ENCODE measurements around the gene UBE2E2.
"Not testable (repeated sequence)": the region's sequence is repeated elsewhere in the genome, so short reads cannot be mapped to it uniquely, and the experiment has no call there.

Gene UBE2E2

DNA sequence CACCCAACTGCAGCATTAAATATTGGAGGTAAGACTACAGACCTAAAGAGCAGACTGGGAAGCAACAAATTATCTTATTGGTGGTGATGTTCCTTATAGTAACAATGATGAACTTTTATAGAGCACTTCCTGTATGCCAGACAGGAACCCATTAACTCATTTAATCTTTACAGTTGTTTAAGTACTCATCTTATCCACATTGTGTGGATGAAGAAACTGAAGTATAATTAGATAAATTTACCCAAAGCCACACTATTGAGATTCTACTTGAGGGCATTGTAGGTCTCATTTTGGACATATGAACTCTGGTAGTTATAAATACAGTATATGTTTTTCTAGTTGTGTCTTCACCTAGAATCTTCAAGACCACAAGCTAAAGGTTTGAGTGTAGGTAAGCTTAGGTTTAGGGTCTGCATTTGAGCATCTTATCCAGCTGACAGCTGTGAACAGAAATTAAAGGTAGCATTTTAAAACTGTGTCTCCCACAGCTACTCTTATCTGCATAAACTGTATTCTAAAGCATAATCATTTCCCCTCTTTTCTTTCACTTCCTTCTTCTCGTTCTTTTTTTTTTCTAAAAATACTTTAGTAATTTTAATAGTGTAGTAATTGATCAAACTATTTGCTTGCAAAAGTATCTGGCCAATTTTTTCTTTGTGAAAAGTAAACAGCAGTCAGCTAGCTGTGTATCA lies 138.2 kb downstream of the UBE2E2 start:
- no peak for DNase-seq

- no peak for DNase-seq
These were observed 139.2 kb downstream of the UBE2E2 start for GRCh38 chr3:23342343-23342742.

GRCh38 chr3:23343509-23343908 lies 140.4 kb downstream of the UBE2E2 start:
- no peak for DNase-seq

DNA sequence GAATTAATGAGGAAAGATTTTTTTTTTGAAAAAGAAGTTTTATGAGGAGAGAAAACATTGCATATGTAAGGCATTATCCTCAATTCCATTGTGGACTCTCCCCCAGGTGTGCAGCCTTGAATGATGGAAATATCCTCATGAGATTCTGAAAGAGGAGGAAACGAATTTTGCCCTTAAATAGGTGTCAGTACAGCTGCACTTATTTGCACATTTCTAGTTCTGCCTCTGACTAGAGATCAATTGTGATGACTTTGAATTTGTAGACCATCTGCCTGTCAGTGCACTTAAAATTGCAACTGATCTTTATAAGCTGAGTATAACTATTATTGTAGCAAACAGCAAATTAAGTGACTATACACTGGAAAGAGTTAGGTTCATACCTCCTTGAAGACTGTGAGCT lies 141.8 kb downstream of the UBE2E2 start:
- no peak for DNase-seq

GRCh38 chr3:23349444-23349843 lies 146.3 kb downstream of the UBE2E2 start:
- DNase-seq, result not testable (repeated sequence)

DNA sequence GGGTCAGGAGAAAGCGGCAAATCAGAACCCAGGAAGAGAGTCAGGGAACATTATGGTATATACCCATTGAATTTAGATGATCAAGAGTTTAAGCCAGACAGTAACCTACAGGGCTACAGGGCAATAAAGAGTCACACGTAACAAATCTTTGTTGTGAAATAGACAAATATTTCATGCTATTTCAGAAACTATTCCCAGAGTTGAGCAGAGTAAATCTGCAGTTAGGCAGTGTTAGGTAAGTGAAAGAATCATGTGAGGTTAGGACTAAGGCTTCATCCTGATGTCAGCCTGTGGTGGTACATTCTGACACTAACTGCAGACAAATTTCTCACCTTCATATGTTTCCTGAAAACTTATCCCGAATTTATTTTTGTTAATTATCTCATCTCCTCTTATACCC lies 153.0 kb downstream of the UBE2E2 start:
- DNase-seq, result no peak

- no peak for DNase-seq
These were observed 153.8 kb downstream of the UBE2E2 start for GRCh38 chr3:23356923-23357322.

DNA sequence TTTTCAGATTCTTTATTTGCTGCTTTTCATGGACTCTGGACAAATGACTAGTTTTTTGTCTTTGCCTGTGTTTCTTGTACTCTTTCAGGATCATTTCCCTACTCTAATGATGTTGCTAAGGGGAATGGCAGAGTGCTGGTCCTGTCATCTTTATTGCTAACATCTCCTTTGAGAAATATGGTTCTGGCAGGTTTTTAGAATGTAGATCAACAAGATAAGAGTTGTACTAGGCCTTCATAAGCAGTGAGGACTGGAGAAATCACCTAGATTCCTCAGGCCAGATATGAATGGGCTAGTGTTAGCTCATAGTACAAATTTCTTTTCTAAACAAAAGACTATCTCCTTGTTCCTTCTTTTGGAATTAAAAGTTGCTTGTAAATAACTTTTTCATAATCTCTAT lies 156.0 kb downstream of the UBE2E2 start:
- no peak for DNase-seq

DNA sequence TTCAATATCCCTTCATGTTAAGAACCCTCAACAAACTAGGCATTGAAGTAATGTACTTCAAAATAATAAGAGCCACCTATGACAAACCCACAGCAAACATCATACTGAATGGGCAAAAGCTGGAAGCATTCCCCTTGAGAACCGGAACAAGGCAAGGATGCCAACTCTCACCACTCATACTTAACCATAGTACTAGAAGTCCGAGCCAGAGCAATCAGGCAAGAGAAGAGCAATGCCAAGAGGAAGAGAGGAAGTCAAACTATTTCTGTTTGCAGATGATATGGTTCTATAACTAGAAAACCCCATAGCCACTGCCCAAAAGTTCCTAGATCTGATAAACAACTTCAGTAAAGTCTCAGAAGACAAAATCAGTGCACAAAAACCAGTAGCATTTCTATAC lies 161.9 kb downstream of the UBE2E2 start:
- no peak for DNase-seq

DNA sequence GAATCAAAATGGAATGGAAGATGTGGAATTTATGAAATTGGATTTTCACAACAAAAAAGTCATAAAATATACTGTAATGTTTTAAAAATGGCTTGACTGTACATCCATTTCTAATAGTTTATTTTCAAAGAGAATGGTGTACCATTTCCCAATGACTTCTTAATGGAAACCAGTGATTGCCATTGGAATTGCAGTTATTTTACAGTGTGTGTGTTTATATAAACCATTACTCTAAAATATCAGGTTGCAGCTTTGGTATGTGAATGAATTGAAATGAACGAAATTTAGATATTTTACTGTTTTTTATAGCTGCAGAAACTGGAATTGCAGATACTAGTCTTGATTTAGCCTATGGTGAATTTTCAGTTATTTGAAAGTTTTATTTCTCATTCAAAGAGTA lies 165.6 kb downstream of the UBE2E2 start:
- DNase-seq, result no peak

- no peak for DNase-seq
These were observed 169.2 kb downstream of the UBE2E2 start for GRCh38 chr3:23372285-23372684.

- no peak for DNase-seq
These were observed 173.6 kb downstream of the UBE2E2 start for GRCh38 chr3:23376516-23377248.

DNA sequence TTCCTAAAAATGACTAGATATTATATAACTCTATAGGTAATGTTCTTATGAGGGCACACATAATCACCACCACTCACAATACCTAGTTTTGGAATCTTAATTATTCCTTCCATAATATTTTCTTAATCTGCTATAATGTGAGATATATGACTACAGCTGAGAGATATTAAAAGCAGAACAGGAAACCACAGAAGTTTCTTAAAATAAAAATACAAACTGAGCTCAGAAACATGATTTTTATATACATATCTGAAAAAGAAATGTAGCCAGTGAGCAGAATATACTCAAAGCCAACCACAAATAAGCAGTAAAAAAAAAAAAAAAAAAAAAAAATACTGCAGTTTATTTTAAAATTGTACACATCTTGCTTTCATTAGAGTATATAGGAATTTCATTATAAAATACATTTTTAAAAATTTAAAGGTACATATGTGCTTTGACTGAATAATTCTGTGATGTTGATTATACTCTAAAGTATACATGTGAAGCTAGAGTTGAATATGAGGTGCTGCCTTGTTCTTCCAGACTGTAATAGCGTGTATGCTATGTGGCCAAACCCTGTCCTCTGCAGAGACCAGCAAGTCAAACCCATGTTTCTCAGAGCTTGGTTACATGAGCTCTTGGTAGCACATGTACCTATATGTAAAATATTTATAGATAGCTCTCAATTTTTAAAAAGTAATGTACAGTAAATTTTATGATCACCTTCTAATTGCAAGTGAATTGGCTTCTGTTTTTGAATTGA lies 175.0 kb downstream of the UBE2E2 start:
- DNase-seq, result no peak

DNA sequence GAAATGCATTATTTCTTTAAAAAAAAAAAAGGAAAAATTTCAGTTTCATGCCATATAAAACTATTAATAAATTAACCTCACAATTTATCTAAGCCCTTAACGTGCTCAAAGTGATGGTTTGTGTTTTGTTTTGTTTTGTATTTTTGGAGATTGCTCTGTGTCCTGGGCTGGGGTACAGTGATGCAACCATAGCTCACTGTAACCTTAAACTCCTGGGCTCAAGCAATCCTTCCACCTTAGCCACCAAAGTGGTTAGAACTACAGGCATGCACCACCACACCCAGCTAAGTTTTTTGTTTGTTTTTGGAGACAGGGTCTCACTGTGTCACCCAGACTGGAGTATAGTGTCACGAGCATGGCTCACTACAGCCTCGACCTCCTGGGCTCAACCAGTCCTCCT lies 180.7 kb downstream of the UBE2E2 start:
- DNase-seq, result no peak

DNA sequence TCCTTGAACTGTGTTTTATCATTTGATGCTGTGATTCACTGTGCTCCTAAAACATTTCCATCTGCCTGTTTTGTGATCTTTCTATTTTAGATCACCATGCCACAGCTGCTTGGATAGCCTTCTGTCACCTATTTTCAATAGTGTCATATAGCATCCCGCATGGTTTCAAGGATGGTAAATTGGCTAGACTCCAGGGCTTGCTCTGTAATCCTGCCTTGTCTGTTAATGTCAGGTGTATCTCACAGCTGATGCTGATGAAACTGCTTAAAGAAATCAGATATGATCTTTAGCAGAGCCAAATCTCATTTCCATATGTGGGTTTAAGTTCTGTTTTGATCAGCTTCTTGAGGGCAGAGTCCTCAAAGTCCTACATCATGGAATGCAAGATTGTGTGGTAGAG lies 182.2 kb downstream of the UBE2E2 start:
- peak; percentile 81 for DNase-seq

- no peak for DNase-seq
These were observed 184.3 kb downstream of the UBE2E2 start for GRCh38 chr3:23387286-23387918.

DNA sequence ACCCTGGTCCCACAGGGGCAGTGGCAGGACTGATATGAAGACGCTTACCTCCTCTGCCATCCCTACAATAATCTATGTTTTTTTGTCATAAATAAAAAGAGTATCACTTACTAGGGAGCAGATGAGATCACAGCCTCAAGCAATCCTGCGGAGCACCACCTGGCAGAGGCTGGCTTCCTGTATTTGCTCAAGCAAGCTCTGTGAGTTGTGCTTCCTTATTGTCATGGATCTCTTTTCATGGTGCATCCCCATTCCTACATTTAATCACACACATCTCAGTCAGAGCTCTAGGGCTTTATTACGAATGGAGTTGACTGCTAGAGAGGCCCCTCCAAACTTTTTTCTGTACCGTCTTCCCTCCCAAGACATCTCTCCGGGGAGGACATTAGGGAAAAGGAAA lies 186.0 kb downstream of the UBE2E2 start:
- peak; percentile 57 for DNase-seq

DNA sequence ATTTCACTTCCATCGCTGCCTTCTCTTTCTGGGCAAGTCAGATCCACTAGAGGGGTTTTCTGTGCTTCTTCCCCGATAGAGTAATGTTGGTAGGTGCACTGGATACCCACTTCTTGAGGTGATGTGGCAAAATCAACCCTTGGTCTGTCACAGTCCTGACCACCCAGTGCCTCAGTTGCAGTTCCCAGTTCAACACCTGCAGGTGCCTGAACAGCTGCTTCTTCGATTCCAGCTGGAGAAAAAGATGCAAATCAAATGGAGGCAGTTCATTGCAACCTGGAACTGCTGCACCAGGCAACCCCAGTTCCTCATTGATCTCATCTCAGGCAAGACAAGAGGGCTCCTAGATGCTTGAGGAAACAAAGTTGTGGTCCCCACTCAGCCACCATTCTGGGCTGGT lies 186.6 kb downstream of the UBE2E2 start:
- DNase-seq, result no peak

GRCh38 chr3:23390446-23390845 lies 187.3 kb downstream of the UBE2E2 start:
- peak; percentile 1 for DNase-seq

GRCh38 chr3:23390989-23391553 lies 187.9 kb downstream of the UBE2E2 start:
- no peak for DNase-seq

DNA sequence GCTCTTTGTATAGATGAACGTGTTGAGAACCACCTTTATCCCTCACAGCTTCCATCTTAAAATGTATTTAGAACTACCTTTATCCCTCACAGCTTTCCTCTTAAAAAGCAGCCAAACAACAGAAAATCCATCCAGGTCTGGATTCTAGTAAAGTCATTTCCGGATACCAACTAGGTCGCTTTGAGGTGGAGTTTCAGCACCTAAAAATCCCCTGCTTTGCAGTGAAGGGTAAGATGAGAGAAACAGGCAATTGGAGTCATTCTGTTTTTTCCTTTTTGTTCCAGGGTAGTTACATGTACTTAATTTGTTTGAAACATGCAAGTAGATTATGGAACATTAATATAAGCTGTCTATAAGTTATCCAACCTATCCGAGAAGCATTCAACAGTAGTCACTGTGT lies 192.0 kb downstream of the UBE2E2 start:
- no peak for DNase-seq

DNA sequence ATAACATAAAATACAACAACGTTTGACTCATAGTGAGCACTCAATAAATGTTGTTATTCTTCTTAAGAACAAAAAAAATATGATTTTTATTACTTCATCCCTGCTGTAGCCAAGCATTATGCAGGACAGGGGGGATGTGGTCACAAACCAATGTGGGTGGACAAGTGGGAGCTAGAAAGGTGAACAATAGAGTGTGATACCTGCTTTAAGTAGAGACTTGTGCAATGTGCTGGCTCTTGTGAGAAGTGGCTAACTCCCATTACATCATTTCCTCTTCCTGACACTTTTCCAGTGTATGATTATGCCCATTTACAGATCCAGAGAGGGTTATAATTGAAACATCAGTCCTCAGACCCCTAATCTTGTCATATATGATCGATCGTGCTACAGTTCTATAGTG lies 193.6 kb downstream of the UBE2E2 start:
- no peak for DNase-seq

DNA sequence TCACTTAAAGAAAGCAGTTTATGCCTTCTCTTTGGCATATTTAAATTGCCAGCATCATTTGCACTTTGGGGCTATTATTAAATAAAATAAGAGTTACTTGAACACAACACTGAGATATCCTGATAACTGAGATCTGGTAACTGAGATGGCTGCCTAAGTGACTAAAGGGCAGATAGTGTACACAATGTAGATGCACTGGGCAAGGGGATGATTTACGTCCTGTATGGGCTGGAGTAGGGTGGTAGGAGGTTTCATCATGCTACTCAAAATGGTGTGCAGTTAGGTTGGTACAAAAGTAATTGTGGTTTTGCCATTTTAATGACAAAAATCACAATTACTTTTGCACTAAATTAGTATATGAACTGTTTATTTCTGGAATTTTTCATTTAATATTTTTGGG lies 196.1 kb downstream of the UBE2E2 start:
- no peak for DNase-seq

Measured in NCI-H2171 treated with DMSO at 0.1 percent for 48 hours (cell line).